Measurements from ENCODE around the gene NECAB2.

GRCh38 chr16:83960521-83961249 is 7.4 kb upstream of the NECAB2 start:
- TF ChIP-seq CTCF (IDR thresholded peaks at IDR 0.05) (no peak), POLR2AphosphoS5 (IDR thresholded peaks at IDR 0.05) (no peak)

Data from prostate gland (tissue), 2 donors.